Common myeloid progenitor, CD34-positive (primary cell): Measurements from ENCODE around the gene PTS.
A peak's percentile ranks its signal among the peaks of the same experiment; 100 is the strongest.

Source experiments
- CTCF ChIA-PET: fragments of 350-600 bp; sonication (Branson Sonifier 250); formaldehyde crosslinking; loops from one replicate; lab custom pipeline; 2021; ENCODE audit warnings: antibody characterized with exemption; lab: Charles Lee
- POLR2A ChIA-PET: fragments of 350-600 bp; sonication (Branson Sonifier 250); formaldehyde crosslinking; loops from one replicate; lab custom pipeline; 2021; ENCODE audit warnings: antibody characterized with exemption; lab: Charles Lee
- DNase-seq, 3 donors: peaks; one replicate each; pipeline versions ENCODE4 v3.0.0 to v3.0.0-alpha.2; 2013
- H3K27ac ChIP-seq, 2 experiments: 1 replicate in 1 of 2; 2 replicates in 1 of 2; pipeline ENCODE4 v1.7.0; 2013; ENCODE audit warnings: inconsistent platforms in 2 of 2, low read length in 2 of 2, mild to moderate bottlenecking in 2 of 2, low read depth in 1 of 2, moderate library complexity in 1 of 2; ENCODE audit not compliant: severe bottlenecking in 2 of 2, insufficient read depth in 1 of 2, poor library complexity in 1 of 2
- H3K27me3 ChIP-seq, 5 experiments: replicated peaks in 2 of 5; 1 replicate in 3 of 5; 2 replicates in 2 of 5; pipeline versions ENCODE4 v1.6.1 to v1.7.0; 2013; ENCODE audit warnings: low read length in 4 of 5, mild to moderate bottlenecking in 2 of 5, moderate library complexity in 2 of 5, inconsistent platforms in 1 of 5; ENCODE audit not compliant: insufficient read depth in 5 of 5, control insufficient read depth in 4 of 5
- H3K36me3 ChIP-seq, 4 experiments: 1 replicate in 2 of 4; 2 replicates in 2 of 4; pipeline versions ENCODE4 v1.6.1 to v1.7.0; 2013; ENCODE audit warnings: low read length in 3 of 4, control low read depth in 1 of 4, mild to moderate bottlenecking in 1 of 4; ENCODE audit not compliant: control insufficient read depth in 4 of 4, insufficient read depth in 4 of 4
- H3K4me1 ChIP-seq, 4 experiments: 1 replicate in 3 of 4; 2 replicates in 1 of 4; pipeline versions ENCODE4 v1.6.1 to v1.7.1; 2013; ENCODE audit warnings: low read length in 3 of 4, mild to moderate bottlenecking in 3 of 4, control low read depth in 1 of 4, inconsistent platforms in 1 of 4, moderate library complexity in 1 of 4; ENCODE audit not compliant: control insufficient read depth in 4 of 4, insufficient read depth in 4 of 4; ENCODE audit errors: control extremely low read depth in 1 of 4
- H3K4me3 ChIP-seq, 7 experiments: 1 replicate in 4 of 7; 2 replicates in 3 of 7; pipeline versions ENCODE4 v1.5.1 to v1.7.0; 2013; ENCODE audit warnings: mild to moderate bottlenecking in 7 of 7, low read length in 6 of 7, moderate library complexity in 6 of 7, inconsistent platforms in 2 of 7, low read depth in 2 of 7, control low read depth in 1 of 7; ENCODE audit not compliant: insufficient read depth in 4 of 7, control insufficient read depth in 1 of 7; ENCODE audit errors: extremely low read depth in 1 of 7
- H3K9me3 ChIP-seq, 5 experiments: 1 replicate in 4 of 5; 2 replicates in 1 of 5; pipeline versions ENCODE4 v1.6.1 to v1.7.1; 2013; ENCODE audit warnings: low read length in 4 of 5, mild to moderate bottlenecking in 2 of 5, inconsistent platforms in 1 of 5, low read depth in 1 of 5, moderate library complexity in 1 of 5; ENCODE audit not compliant: control insufficient read depth in 4 of 5, insufficient read depth in 2 of 5; ENCODE audit errors: control extremely low read depth in 1 of 5
- WGBS: methylation state at CpG from one replicate; pipeline ENCODE4 v1.1.5; 2013; ENCODE audit not compliant: insufficient coverage; 5-methylcytosine and 5-hydroxymethylcytosine counted together

The PTS gene

DNA sequence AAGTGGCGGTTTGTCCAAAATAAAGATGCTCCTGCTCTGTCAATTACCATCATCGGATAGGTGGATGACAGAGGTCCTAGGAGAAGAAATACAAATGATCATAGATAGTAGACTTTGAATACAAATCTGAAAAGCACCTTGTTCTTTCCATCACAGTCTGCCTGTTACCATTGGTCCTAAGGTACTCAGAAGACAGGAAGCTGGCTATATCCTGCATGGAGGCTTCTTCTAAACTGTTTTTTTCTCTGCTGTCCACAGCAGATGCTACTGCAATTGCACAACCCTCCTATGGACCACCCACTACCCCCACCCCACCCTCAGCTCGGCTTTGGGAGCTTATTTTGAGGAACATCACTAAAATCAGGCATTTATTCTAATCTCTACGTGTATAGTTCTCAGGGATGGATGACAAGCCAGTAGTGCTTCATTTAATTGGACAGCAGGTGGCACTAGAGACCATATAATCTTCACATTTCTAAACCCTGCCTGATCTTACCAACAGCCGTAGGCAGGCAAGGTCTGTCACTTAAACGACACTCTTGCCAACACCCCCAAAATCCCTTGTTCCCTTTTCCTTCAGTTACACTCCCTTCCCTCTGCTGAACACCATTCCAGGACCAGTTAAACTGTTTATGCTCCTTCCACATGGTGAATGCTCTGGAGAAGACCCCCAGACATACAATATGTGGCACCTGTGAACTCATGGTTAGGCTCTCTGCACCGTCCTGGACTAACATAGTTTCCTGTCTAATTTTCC is 6.6 kb upstream of the PTS start:
- Histone ChIP-seq H3K4me1 (peaks cover 0 to 15% (median 4%) of the 10 kb centered on the region in 4 experiments), H3K27me3 (peaks cover 0 to 2% (median 0%) of the 10 kb centered on the region in 5 experiments), H3K27ac (no peak overlapping the region), H3K9me3 (no peaks in the 10 kb centered on the region), H3K4me3 (no peak overlapping the region), H3K36me3 (no peaks in the 10 kb centered on the region)
- peak; percentile 82 to 92 (median 88) for DNase-seq
- ChIA-PET POLR2A (no interaction called here), CTCF (interaction anchor here (0.9 to 17.1 kb wide), 11 partner anchors 11 to 1070 kb away, joined by 3 to 246 read pairs (median 5); no protein-coding TSS in a partner anchor)
- 28% methylated on average over 6 of the region's 7 CpGs for WGBS

DNA sequence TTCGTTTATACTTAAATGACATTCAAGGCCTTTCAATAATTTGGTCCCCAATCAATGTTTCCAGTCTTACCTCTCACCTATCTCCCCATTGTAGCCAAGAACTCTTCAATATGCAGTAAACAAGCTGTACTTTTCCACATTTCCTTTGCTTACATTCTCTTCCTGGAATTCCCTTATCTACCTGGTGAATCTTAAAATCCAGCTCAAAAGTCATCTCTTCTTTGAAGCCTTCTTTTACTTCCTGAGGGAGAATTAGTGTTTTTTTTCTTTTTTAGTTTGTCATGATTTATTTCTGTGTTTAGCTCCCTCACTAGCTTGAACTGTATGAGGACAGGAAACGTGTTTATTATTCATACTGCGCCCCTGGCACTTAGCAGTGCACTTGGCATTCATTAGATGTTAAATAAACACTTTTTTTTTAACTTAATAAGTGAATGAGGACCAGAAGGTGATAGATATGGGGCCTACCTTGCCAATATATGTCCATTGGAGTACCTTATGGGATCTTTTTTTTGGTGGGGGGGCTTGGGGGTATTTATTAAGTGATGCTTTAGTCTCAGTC is 4.9 kb upstream of the PTS start:
- DNase-seq = no peak
- peaks cover 0 to 19% (median 7%) of the 10 kb centered on the region in 4 experiments for H3K4me1 ChIP-seq
- H3K9me3 ChIP-seq = no peaks in the 10 kb centered on the region
- WGBS = 88% methylated on average over 1 of the region's 3 CpGs
- POLR2A ChIA-PET = no interaction called here
- no peak overlapping the region for H3K27ac ChIP-seq
- H3K4me3 ChIP-seq = no peak overlapping the region
- H3K27me3 ChIP-seq = no peaks in the 10 kb centered on the region
- H3K36me3 ChIP-seq = no peaks in the 10 kb centered on the region
- CTCF ChIA-PET = interaction anchor here (0.7 to 17.1 kb wide), 11 partner anchors 8 to 1069 kb away, joined by 3 to 246 read pairs (median 3); no protein-coding TSS in a partner anchor

DNA sequence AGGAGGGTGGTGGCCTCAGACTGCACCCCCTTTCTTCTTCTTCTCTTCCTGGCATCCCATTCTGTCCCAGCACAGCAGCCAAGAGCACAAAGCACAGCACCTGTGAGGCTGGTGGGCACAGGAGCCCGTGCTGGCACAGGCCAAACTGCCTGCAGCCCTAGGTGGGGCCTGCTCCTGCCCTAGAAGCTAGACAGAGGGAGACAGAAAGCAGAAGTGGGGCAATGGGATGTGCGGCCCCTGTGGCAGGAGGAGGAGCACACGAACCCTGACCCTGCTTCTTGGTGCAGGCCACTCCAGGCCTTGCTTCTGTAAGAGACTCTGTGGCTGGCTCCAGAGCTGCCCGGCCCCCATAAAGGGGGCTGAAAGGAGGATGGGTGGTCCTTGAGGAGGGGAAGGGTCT is 3.9 kb upstream of the PTS start:
- WGBS = 79% methylated on average over 2 of the region's 4 CpGs
- CTCF ChIA-PET = interaction anchor here (0.7 to 17.1 kb wide), 7 partner anchors 7 to 1067 kb away, joined by 3 to 246 read pairs (median 4); no protein-coding TSS in a partner anchor
- Histone ChIP-seq H3K27ac (no peak overlapping the region), H3K4me1 (peaks cover 5 to 24% (median 13%) of the 10 kb centered on the region in 4 experiments), H3K27me3 (no peaks in the 10 kb centered on the region), H3K9me3 (no peaks in the 10 kb centered on the region), H3K36me3 (no peaks in the 10 kb centered on the region), H3K4me3 (no peak overlapping the region)
- no peak for DNase-seq
- POLR2A ChIA-PET = interaction anchor here (1.4 kb wide), 1 partner anchor 58 kb away, joined by 3 read pairs; no protein-coding TSS in a partner anchor

DNA sequence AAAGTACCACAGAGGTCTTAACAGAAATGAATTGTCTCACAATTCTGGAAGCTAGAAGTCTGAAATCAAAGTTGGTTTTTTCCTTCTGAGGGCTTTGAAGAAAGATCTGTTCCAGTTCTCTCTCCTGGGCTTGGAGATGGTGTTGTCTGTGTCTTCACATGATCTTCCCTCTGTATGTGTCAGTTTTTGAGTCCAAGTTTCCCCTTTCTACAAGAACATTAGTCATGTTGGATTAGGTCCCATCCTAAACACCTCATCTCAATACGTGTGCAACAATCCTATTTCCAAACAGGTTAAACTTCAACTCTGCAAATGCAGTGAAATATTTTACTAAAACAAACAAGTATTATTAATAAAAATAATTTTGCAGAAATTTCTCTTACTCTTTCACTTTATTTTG is 3.1 kb upstream of the PTS start:
- H3K9me3 ChIP-seq = no peaks in the 10 kb centered on the region
- no peak for DNase-seq
- no peaks in the 10 kb centered on the region for H3K36me3 ChIP-seq
- H3K27ac ChIP-seq = no peak overlapping the region
- WGBS = no CpG with 5 or more reads among the region's 1 CpG
- H3K27me3 ChIP-seq = no peaks in the 10 kb centered on the region
- CTCF ChIA-PET = interaction anchor here (0.7 to 17.1 kb wide), 5 partner anchors 13 to 1066 kb away, joined by 3 to 246 read pairs (median 3); no protein-coding TSS in a partner anchor
- H3K4me1 ChIP-seq = peaks cover 5 to 30% (median 16%) of the 10 kb centered on the region in 4 experiments
- POLR2A ChIA-PET = interaction anchor here (1.4 kb wide), 1 partner anchor 57 kb away, joined by 3 read pairs; no protein-coding TSS in a partner anchor
- H3K4me3 ChIP-seq = no peak overlapping the region

DNA sequence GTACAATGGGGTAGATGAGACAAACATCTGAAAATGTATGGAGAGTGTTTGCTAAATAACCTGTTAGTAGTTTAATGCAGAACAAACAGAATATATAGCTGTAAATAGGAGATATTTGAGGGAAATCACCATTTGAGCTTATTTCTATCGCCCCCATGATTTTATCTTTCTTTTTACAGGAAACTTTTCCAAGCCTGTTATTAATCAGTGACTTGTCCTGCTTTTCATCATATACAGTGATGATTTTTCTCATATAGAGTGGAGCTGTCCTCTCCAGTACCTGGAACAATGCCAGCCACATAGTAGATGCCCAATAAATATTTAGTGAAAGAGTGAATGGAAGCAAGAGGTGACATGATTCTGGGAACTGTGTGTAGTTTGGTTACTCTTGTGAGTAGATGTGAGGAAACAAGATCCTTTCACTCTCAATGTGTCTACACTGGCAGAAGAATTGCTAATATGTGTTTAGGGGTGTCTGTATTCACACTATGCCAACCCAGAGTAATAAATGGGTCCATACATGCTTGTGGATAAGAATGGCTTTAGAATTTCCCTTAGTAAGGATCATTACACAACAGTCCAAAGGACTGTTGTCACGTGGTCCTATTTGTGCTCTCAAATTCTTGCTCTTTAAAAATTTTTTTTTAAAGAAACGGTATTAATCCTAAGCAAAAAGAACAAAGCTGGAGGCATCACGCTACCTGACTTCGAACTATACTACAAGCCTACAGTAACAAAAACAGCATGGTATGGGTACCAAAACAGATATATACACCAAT is 2.3 kb upstream of the PTS start:
- H3K36me3 ChIP-seq = peaks cover 0 to 5% (median 3%) of the 10 kb centered on the region in 4 experiments
- DNase-seq = no peak
- H3K27me3 ChIP-seq = no peaks in the 10 kb centered on the region
- no peaks in the 10 kb centered on the region for H3K9me3 ChIP-seq
- 100% methylated on average over 3 of the region's 5 CpGs for WGBS
- H3K4me1 ChIP-seq = peaks cover 5 to 30% (median 16%) of the 10 kb centered on the region in 4 experiments
- ChIA-PET CTCF (interaction anchor here (1.1 to 17.1 kb wide), 3 partner anchors 44 to 1066 kb away, joined by 3 to 246 read pairs (median 3); no protein-coding TSS in a partner anchor), POLR2A (no interaction called here)
- H3K4me3 ChIP-seq = no peak overlapping the region
- H3K27ac ChIP-seq = no peak overlapping the region

DNA sequence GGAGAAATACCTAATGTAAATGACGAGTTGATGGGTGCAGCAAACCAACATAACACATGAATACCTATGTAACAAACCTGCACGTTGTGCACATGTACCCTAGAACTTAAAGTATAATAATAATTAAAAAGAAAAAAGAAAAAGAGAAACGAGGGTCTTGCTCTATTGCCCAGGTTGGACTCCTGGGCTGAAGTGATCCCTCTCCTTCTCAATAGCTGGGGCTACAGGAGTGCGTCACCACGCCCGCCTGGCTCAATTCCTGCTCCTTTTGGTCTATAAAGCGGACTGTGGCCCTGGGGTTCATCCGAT is 521 bp upstream of the PTS start:
- ChIA-PET CTCF (interaction anchor here (1.8 to 17.1 kb wide), 2 partner anchors 36 to 58 kb away, joined by 3 to 246 read pairs; no protein-coding TSS in a partner anchor), POLR2A (interaction anchor here (0.5 to 0.6 kb wide), 2 partner anchors 52 to 1208 kb away, joined by 3 read pairs; no protein-coding TSS in a partner anchor)
- Histone ChIP-seq H3K4me1 (peaks cover 5 to 18% (median 12%) of the 10 kb centered on the region in 4 experiments), H3K4me3 (peak overlapping the region; percentile 72 to 97 (median 84)), H3K27me3 (no peaks in the 10 kb centered on the region), H3K9me3 (no peaks in the 10 kb centered on the region), H3K36me3 (peaks cover 3 to 21% (median 13%) of the 10 kb centered on the region in 4 experiments), H3K27ac (peak overlapping the region; percentile 92 to 98)
- DNase-seq = no peak
- 27% methylated on average over 6 of the region's 8 CpGs for WGBS
